Measurements from ENCODE around the gene PPP5C.

PPP5C gene

GRCh38 chr19:46337487-46337886 is 9.4 kb upstream of the PPP5C start:
- DNase-seq = no peak

DNA sequence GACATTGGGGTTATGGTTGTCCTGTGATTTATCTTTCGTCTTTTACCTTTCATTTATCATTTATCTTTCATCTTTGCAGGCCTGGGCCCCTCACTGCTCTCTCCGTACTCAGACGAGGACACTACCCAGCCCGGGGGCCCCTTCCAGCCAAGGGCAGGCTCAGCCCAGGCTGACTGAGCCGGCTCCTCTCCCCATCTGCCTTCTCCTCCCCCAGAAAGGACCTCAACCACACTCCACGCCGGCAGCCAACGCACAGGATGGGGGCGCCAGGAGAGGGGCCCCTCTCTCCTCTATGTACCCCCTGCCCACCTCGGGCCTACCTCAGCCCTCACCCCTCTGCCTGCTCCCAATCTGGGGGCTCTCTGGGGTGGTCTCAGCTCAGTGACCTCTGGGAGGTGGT is 7.4 kb upstream of the PPP5C start:
- no peak for DNase-seq

DNA sequence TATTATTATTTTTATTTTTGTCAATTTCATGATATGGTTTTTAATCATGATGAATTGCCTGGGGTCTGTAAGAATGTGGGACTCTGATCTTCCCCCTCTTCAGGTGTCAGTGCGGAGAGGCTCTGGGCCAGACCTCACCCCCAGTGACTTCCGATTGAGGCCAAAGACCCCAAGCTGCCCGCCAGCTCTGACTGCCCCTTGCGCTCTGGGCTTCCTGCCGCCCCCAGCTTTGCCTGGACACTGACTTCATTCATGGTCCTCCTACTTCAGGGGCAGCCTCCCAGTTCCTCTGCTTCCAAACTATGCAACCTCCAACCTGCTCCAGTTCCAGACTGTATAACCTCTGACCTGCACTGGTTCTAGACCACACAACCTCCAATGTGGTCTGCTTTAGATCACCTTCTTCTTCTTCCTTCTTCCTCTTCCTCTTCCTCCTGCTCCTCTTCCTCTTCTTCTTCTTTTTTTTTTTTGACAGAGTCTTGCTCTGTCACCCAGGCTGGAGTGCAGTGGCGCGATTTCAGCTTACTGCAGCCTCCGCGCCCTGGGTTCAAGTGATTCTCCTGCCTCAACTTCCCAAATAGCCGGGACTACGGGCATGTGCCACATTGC is 6.7 kb upstream of the PPP5C start:
- no peak for DNase-seq

DNA sequence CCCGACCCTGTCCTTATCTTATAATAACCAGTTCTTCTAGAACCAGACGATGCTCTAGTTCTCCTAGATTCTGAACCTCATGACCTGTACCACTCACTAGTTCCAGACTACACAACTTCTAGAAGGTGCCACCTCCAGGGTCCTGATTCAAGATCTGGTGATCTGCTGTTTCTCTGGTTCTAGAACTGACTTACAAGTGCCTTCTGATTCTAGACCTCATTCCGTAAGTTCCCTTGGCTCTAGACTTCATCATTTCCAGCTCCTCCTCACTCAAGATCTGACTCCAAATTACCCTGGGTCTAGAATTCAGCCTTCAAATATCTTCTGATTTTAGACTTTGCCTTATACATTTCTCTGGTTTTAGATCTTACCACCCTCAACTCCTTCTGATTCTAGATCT is 5.0 kb upstream of the PPP5C start:
- no peak for DNase-seq

- no peak for DNase-seq
Observed at GRCh38 chr19:46344363-46344762, 2.5 kb upstream of the PPP5C start.

GRCh38 chr19:46345157-46345556 is 1.7 kb upstream of the PPP5C start:
- no peak for DNase-seq

DNA sequence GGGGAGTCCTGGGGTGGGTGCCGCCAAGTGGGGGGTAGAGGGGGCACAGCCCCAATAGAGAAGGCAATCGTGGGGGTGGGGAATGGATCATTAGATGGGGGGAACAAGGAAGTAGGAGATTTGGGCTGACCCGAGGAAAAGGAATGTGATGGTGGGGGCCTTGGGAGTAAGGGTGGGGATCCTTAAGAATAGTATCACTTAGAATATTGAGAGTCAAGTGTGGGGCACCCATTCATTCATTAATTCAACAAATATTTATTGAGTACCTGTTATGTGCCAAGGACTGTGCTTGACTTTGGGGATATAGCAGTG is 641 bp downstream of the PPP5C start:
- no peak for DNase-seq

DNA sequence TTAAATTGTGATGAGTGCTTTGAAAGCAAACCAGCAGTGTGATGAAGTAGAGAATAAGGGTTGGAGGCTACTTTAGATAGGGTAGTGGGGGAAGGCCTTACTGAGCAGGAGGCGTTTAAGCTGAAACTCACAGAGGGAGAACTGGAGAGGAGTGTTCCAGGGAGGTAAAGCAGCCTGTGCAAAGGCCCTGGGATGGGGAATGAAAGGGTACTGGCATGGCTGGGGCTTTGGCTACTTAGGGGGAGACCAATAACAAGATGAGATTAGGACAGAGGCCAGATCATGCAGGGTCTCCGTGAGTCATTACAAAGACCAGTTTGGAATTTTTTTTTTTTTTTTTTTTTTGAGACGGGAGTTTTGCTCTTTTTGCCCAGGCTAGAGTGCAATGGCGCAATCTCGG is 1.1 kb downstream of the PPP5C start:
- no peak for DNase-seq

DNA sequence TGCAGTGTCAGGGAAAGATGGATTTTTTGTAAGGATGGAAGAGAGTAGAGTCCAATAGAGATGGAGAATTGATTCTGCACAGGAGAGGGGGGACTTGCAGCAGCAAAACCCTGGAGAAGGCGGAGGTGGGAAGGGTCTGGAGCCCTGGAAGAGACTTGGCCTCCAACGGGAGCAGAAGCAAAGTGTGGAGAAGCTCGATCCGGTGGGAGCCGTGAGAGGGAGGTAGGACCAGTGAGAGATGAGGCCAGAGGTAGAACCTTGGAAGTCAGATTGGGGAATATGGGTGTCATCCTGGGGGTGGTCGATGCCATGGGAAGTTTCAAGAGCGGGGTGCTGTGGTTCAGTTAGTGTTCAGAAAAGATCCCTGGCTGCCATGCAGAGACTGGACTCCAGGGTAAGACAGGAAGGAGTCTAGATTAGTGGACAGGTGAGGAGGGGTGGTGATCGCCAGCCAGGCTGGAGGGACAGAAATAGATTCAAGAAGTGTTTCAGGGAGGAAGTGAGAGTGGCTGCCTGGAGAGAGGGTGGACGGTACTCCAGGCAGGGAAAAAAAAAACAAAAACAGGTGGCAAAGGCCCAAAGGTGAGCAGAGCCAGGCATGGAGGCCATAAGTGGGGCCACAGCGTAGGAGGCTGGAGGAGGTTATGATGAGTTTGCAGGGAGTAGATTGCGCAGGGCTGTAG is 2.6 kb downstream of the PPP5C start:
- no peak for DNase-seq

GRCh38 chr19:46350029-46350757 is 3.3 kb downstream of the PPP5C start:
- DNase-seq = no peak

DNA sequence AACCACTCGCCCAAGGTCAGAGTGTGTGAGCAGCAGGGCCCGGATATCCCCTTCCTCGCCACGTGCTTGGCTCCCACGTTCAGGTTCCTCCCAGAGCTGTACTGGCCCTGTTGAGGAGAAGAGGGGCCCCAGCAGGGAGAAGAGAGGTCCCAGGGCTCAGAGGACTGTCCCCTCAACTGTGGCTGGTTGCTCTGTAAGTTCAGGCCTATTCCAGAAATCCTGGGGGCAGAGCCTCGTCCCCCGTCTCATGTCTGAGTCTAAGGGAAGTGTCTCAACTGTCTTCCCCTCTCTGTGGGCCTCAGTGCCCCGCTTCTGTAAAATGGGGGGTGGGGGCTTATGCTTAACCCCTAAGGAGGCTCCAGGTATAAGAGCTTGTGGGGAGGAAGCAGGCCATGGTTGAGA is 3.9 kb downstream of the PPP5C start:
- no peak for DNase-seq

- DNase-seq = no peak
Observed at GRCh38 chr19:46351241-46352041, 4.6 kb downstream of the PPP5C start.

- DNase-seq = no peak
Observed at GRCh38 chr19:46353730-46354528, 7.0 kb downstream of the PPP5C start.

DNA sequence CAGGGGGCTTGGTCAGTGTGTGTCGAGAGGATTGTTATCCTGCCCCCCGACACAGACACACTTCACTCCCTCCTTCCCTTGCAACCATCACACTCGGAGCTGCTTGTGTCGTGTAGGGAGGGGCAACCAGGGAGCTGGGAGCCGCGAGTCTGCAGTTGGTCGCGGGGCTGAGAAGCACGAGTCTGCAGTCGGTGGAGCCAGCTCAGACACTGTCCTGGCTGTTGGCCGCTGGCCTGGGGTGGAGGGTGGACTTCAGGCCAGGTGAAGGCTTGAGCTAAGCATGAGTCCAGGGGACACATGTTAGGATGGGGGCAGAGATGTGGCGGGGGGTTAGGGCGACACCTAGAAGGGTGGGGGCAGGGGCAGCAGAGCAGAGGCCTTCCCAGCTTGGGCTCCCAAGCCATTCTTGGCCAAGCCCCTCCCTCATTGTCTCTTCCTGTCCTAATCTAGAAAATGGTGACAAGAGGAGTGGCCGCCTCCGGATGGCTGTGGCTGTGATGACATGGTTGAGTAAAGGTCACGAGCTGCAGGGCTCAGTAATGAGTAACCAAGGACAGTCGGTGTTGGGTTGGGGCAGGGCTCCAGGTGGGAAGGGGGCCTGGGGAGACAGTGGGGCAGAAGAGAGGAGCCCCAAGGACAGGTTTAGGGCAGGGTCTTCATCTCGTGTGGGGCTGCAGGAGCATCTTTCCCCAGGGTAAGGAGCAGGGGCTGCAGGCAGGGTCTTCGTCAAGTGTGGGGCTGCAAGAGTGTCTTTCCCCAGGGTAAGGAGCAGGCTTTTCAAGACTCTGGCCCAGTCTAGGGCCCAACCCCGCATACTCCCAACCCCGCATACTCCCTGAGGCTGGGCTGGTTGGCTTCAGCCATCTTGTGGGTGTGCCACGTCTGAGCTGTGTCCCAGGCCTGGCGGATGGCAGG is 8.6 kb downstream of the PPP5C start:
- no peak for DNase-seq

DNA sequence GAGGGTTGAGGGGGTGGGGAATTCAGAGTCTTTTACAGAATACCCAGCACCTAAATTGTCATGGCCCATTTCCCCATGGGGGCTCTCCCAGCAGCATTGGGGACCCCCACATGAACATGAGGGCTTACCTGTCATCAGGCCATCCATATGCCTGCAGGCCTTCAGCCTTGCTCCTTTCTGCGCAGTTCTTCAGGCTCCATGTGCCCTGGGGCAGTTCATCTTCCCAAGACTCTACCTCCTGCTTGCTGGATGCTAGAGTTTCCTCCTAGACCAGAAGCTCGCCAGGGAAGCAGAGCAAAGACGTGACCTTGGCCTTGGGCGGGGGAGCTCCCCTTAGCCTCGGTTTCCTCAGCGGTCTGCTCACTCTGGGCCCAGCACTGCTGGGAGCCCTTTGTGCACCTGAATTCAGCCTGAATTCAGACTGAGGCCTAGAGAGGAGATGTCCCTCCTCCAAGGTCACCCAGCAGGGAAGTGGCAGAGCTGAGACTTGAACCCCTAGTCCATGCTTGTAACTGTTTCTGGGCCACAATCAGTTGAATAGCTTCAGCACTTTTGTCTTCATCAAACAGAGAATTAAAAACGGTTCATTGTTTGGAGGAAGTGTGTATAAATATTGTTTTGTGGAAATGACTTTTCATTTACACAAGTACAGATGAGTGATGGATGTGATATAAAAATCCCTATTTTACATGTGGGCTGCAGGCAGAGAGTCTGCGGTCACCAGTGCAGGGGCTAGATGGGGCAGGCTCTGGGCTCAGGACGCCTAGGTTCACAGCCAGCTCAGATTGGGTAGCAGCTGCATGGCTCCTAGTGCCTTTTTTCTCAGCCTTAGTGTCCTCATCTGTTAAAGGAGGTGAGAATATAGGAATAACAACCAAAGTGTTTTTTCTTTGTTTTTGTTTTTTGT is 9.5 kb downstream of the PPP5C start:
- DNase-seq = no peak

DNA sequence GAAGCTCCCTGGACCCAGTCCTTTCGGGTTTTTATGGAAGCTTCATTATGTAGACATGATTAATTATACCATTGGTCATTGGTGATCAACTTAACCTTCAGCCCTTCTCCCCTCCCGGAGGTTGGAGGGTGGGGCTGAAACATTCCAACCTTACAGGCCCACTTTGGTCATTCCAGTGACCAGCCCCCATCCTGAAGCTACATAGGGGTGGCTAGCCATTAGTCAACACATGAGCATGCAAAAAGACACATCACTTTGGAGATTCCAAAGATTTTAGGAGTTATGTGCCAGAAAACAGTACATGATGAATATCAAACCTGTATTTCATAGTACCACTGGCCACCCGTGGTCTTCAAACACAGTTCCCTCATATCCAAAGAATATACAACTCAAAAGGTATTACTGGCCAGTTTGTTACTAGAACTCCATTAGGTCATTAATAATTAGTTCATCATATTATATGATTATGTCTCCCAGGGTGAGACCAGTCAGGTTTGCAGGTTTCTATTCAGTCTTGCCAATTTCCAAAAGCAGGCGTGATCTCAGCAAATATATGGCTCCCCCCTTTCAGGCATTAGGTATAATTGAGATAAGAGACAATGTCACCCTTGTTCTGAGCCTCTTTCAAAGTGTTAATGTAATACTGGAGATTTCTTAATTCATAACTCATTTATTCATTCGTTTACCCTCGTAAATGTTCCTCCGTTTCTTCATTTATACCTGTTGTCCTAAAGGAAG is 11.1 kb downstream of the PPP5C start:
- no peak for DNase-seq

DNA sequence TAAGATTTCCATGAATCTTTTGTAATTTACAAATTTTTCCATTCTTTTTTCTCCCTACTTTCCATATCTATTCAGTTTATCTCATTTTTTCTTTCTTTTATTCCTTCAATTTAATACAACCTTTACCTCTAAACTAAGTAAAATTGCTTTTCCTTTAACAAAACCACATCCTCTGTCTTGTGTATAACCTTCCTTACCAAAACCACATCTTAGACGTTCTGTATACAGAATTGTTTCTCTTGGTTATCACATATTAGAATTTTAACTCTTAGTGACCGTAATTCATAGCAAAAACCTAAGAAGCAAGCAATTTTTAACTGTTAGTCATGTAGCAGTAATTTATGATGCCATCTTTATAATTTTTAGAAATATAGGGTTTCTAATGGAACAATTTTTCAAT is 15.0 kb downstream of the PPP5C start:
- DNase-seq = no peak

DNA sequence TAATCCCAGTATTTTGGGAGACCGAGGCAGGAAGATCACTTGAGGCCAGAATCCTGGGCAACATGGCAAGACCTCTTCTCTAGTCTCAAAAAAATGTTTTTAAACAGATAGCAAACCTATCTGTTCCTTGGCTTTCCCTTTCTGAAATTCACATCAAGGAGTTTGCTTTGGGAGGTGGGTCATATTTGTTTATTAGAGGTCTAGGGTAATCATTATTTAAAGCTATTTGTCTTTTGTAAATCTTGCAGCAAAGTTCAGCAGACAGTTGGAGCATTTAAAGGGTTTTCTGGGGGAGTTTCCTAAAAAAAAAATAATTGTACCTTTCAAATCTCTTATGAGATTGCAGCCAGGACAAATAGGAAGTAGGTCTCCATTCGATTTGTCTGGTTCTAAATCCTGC is 17.5 kb downstream of the PPP5C start:
- no peak for DNase-seq

DNA sequence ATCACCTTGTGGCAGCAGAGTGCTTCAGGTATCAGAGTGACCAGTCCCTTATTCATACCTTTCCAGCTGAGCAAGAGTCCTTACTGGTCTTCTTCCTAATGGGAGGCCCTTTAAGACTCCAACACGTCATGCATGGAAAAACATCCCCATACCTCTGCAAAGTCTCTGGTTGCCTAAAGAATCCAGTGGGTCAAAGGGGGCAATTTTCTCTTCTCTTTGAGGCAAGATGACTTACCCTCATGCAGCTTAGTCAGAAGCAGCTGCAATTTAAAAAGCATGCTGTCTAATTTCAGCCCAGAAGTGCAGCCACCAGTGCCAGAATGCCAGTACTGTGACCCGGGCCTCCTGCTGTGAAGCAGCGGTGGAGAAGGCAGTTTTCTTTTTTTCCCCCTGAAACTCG is 18.7 kb downstream of the PPP5C start:
- DNase-seq = no peak
